ENCODE results near the gene TNC.

TNC gene

GRCh38 chr9:115079156-115079555 lies 38.8 kb downstream of the TNC start:
- H3K4me3 ChIP-seq (ENCODE audit: low read depth, low read length): no peak overlapping the region
- TF ChIP-seq CTCF (IDR thresholded peaks at IDR 0.05; ENCODE audit: borderline replicate concordance, insufficient read depth, low read depth, low read length): no peak

- H3K4me3 ChIP-seq (ENCODE audit: low read depth, low read length): no peak overlapping the region
- no peak for TF ChIP-seq CTCF (IDR thresholded peaks at IDR 0.05; ENCODE audit: borderline replicate concordance, insufficient read depth, low read depth, low read length)
Observed at GRCh38 chr9:115073456-115073855, 44.5 kb downstream of the TNC start.

GRCh38 chr9:115071176-115071575 lies 46.8 kb downstream of the TNC start:
- no peak for TF ChIP-seq CTCF (IDR thresholded peaks at IDR 0.05; ENCODE audit: borderline replicate concordance, insufficient read depth, low read depth, low read length)
- no peak overlapping the region for H3K4me3 ChIP-seq (ENCODE audit: low read depth, low read length)

GRCh38 chr9:115069771-115070170 lies 48.2 kb downstream of the TNC start:
- TF ChIP-seq CTCF (IDR thresholded peaks at IDR 0.05; ENCODE audit: borderline replicate concordance, insufficient read depth, low read depth, low read length): no peak
- H3K4me3 ChIP-seq (ENCODE audit: low read depth, low read length): no peak overlapping the region

GRCh38 chr9:115069302-115069701 lies 48.7 kb downstream of the TNC start:
- no peak for TF ChIP-seq CTCF (IDR thresholded peaks at IDR 0.05; ENCODE audit: borderline replicate concordance, insufficient read depth, low read depth, low read length)
- H3K4me3 ChIP-seq (ENCODE audit: low read depth, low read length): no peak overlapping the region

- no peak for TF ChIP-seq CTCF (IDR thresholded peaks at IDR 0.05; ENCODE audit: borderline replicate concordance, insufficient read depth, low read depth, low read length)
- no peak overlapping the region for H3K4me3 ChIP-seq (ENCODE audit: low read depth, low read length)
Observed at GRCh38 chr9:115068031-115068430, 49.9 kb downstream of the TNC start.

GRCh38 chr9:115063058-115063845 lies 54.7 kb downstream of the TNC start:
- TF ChIP-seq CTCF (IDR thresholded peaks at IDR 0.05; ENCODE audit: borderline replicate concordance, insufficient read depth, low read depth, low read length): no peak

More at GRCh38 chr9:115063058-115063845, 54.7 kb downstream of the TNC start:
- no peak overlapping the region for H3K4me3 ChIP-seq (ENCODE audit: low read depth, low read length)
